ENCODE measurements around the gene ARHGAP42.
"Not testable (repeated sequence)": the region's sequence is repeated elsewhere in the genome, so short reads cannot be mapped to it uniquely, and the experiment has no call there.

ARHGAP42 gene

GRCh38 chr11:100749887-100750565, 62.9 kb downstream of the ARHGAP42 start:
- DNase-seq (ENCODE audit: low read depth, low spot score); H3K4me3 ChIP-seq (ENCODE audit: low read length): not testable (repeated sequence)

GRCh38 chr11:100750566-100750891, 63.4 kb downstream of the ARHGAP42 start:
- DNase-seq (ENCODE audit: low read depth, low spot score); H3K4me3 ChIP-seq (ENCODE audit: low read length): not testable (repeated sequence)

GRCh38 chr11:100752371-100753171, 65.5 kb downstream of the ARHGAP42 start:
- DNase-seq (ENCODE audit: low read depth, low spot score) = no peak
- no peak overlapping the region for H3K4me3 ChIP-seq (ENCODE audit: low read length)

- no peak for DNase-seq (ENCODE audit: low read depth, low spot score)
- no peak overlapping the region for H3K4me3 ChIP-seq (ENCODE audit: low read length)
Measured at GRCh38 chr11:100753172-100753543, 66.1 kb downstream of the ARHGAP42 start.

- no peak overlapping the region for H3K4me3 ChIP-seq (ENCODE audit: low read length)
- DNase-seq (ENCODE audit: low read depth, low spot score) = no peak
Measured at GRCh38 chr11:100753571-100753970, 66.5 kb downstream of the ARHGAP42 start.

- DNase-seq (ENCODE audit: low read depth, low spot score) = no peak
- H3K4me3 ChIP-seq (ENCODE audit: low read length) = no peak overlapping the region
Measured at GRCh38 chr11:100756559-100756958, 69.5 kb downstream of the ARHGAP42 start.

- no peak for DNase-seq (ENCODE audit: low read depth, low spot score)
- H3K4me3 ChIP-seq (ENCODE audit: low read length) = no peak overlapping the region
Measured at GRCh38 chr11:100757646-100758045, 70.6 kb downstream of the ARHGAP42 start.

GRCh38 chr11:100759106-100759505, 72.0 kb downstream of the ARHGAP42 start:
- no peak for DNase-seq (ENCODE audit: low read depth, low spot score)
- H3K4me3 ChIP-seq (ENCODE audit: low read length) = no peak overlapping the region

GRCh38 chr11:100759856-100760255, 72.8 kb downstream of the ARHGAP42 start:
- H3K4me3 ChIP-seq (ENCODE audit: low read length) = no peak overlapping the region
- no peak for DNase-seq (ENCODE audit: low read depth, low spot score)

GRCh38 chr11:100760744-100761143, 73.7 kb downstream of the ARHGAP42 start:
- DNase-seq (ENCODE audit: low read depth, low spot score) = no peak
- H3K4me3 ChIP-seq (ENCODE audit: low read length) = no peak overlapping the region

GRCh38 chr11:100761841-100762240, 74.8 kb downstream of the ARHGAP42 start:
- DNase-seq (ENCODE audit: low read depth, low spot score) = no peak
- no peak overlapping the region for H3K4me3 ChIP-seq (ENCODE audit: low read length)

- H3K4me3 ChIP-seq (ENCODE audit: low read length) = no peak overlapping the region
- no peak for DNase-seq (ENCODE audit: low read depth, low spot score)
Measured at GRCh38 chr11:100766764-100767163, 79.7 kb downstream of the ARHGAP42 start.

- no peak overlapping the region for H3K4me3 ChIP-seq (ENCODE audit: low read length)
- DNase-seq (ENCODE audit: low read depth, low spot score) = no peak
Measured at GRCh38 chr11:100769165-100769564, 82.1 kb downstream of the ARHGAP42 start.

GRCh38 chr11:100769617-100770016, 82.5 kb downstream of the ARHGAP42 start:
- no peak overlapping the region for H3K4me3 ChIP-seq (ENCODE audit: low read length)
- DNase-seq (ENCODE audit: low read depth, low spot score) = no peak

- DNase-seq (ENCODE audit: low read depth, low spot score) = no peak
- no peak overlapping the region for H3K4me3 ChIP-seq (ENCODE audit: low read length)
Measured at GRCh38 chr11:100774132-100774531, 87.0 kb downstream of the ARHGAP42 start.

- no peak for DNase-seq (ENCODE audit: low read depth, low spot score)
- no peak overlapping the region for H3K4me3 ChIP-seq (ENCODE audit: low read length)
Measured at GRCh38 chr11:100774859-100775258, 87.8 kb downstream of the ARHGAP42 start.

- H3K4me3 ChIP-seq (ENCODE audit: low read length) = no peak overlapping the region
- no peak for DNase-seq (ENCODE audit: low read depth, low spot score)
Measured at GRCh38 chr11:100776212-100776896, 89.3 kb downstream of the ARHGAP42 start.

GRCh38 chr11:100777103-100777502, 90.0 kb downstream of the ARHGAP42 start:
- DNase-seq (ENCODE audit: low read depth, low spot score) = no peak
- H3K4me3 ChIP-seq (ENCODE audit: low read length) = no peak overlapping the region

- DNase-seq (ENCODE audit: low read depth, low spot score) = no peak
- H3K4me3 ChIP-seq (ENCODE audit: low read length) = no peak overlapping the region
Measured at GRCh38 chr11:100777736-100778135, 90.6 kb downstream of the ARHGAP42 start.

- no peak overlapping the region for H3K4me3 ChIP-seq (ENCODE audit: low read length)
- DNase-seq (ENCODE audit: low read depth, low spot score) = no peak
Measured at GRCh38 chr11:100778166-100778785, 91.2 kb downstream of the ARHGAP42 start.

All from Jurkat, Clone E6-1 (cell line).